Measurements from ENCODE around the gene PPP1R8. TPM values are rescaled to one million over a fixed set of nuclear protein-coding genes. Genes with fewer than 3 reads are reported as not detected.
A peak's percentile ranks its signal among the peaks of the same experiment; 100 is the strongest.

Gene PPP1R8
- total RNA-seq, 3 donors from 2014 or later (not counting 1 experiment from before 2014, with no cell fraction given) = 25.6 to 36.4 (median 28.0) TPM

- peaks cover 69% of the 10 kb centered on the region for H3K36me3 ChIP-seq (ENCODE audit: control insufficient read depth, insufficient read depth, low read length)
- H3K9me3 ChIP-seq (ENCODE audit: control insufficient read depth, insufficient read depth, low read length) = no peaks in the 10 kb centered on the region
- peaks cover 85% of the 10 kb centered on the region for H3K4me1 ChIP-seq (ENCODE audit: control insufficient read depth, insufficient read depth, low read length)
- H3K4me1 Mint-ChIP-seq = peaks cover 53 to 64% of the 10 kb centered on the region in 2 donors
- no peaks in the 10 kb centered on the region for H3K9me3 Mint-ChIP-seq
- intact Hi-C loops (cut with micrococcal nuclease) = no loop called here
- 55% methylated on average over 24 of the region's 24 CpGs for WGBS (ENCODE audit: insufficient coverage)
- peak overlapping the region; percentile 80 for H3K4me3 Mint-ChIP-seq
- H3K27ac ChIP-seq (ENCODE audit: low read length) = peak overlapping the region; percentile 85
- no peak overlapping the region for H3K4me3 ChIP-seq (ENCODE audit: low read length)
- no peaks in the 10 kb centered on the region for H3K27me3 Mint-ChIP-seq (ENCODE audit: low read depth in 2 of 2)
- H3K27me3 ChIP-seq (ENCODE audit: control insufficient read depth, insufficient read depth, low read length) = no peaks in the 10 kb centered on the region
- DNase-seq = peak; percentile 33 to 57
- peaks cover 15% of the 10 kb centered on the region for H3K36me3 Mint-ChIP-seq
- TF ChIP-seq, protein P1, sequence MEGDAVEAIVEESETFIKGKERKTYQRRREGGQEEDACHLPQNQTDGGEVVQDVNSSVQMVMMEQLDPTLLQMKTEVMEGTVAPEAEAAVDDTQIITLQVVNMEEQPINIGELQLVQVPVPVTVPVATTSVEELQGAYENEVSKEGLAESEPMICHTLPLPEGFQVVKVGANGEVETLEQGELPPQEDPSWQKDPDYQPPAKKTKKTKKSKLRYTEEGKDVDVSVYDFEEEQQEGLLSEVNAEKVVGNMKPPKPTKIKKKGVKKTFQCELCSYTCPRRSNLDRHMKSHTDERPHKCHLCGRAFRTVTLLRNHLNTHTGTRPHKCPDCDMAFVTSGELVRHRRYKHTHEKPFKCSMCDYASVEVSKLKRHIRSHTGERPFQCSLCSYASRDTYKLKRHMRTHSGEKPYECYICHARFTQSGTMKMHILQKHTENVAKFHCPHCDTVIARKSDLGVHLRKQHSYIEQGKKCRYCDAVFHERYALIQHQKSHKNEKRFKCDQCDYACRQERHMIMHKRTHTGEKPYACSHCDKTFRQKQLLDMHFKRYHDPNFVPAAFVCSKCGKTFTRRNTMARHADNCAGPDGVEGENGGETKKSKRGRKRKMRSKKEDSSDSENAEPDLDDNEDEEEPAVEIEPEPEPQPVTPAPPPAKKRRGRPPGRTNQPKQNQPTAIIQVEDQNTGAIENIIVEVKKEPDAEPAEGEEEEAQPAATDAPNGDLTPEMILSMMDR (IDR thresholded peaks at IDR 0.05) = no peak
- peak; percentile 72 to 90 (median 85) for ATAC-seq
- H3K27ac Mint-ChIP-seq = peak overlapping the region; percentile 96 to 99
Observed at GRCh38 chr1:27884006-27884954, 53.7 kb downstream of the PPP1R8 start.

DNA sequence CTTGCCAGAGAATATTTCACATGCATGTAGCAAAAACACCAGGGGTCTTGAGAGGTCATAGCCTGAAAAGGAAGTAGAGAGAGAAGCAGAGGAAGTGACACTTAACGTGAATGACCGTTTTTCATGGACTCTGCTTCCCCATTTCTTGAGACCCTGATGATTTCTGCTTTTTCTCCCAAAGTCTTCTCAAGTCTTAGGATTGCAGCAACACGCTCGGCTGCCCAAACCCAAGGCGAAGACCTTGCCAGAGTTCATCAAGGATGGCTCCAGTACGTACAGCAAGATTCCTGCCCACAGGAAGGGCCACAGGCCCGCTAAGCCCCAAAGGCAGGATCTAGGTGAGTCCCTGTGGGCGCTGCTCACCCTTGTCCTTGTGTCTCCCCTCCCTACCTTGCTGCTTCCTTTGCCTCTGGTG, 54.5 kb downstream of the PPP1R8 start:
- 60% methylated on average over 8 of the region's 8 CpGs for WGBS (ENCODE audit: insufficient coverage)
- Mint-ChIP-seq H3K27me3 (ENCODE audit: low read depth in 2 of 2) (no peaks in the 10 kb centered on the region), H3K27ac (peak overlapping the region; percentile 96 to 99), H3K4me3 (peak overlapping the region; percentile 80), H3K9me3 (no peaks in the 10 kb centered on the region), H3K4me1 (peaks cover 51 to 58% of the 10 kb centered on the region in 2 donors), H3K36me3 (peaks cover 15% of the 10 kb centered on the region)
- Histone ChIP-seq H3K9me3 (ENCODE audit: control insufficient read depth, insufficient read depth, low read length) (no peaks in the 10 kb centered on the region), H3K4me1 (ENCODE audit: control insufficient read depth, insufficient read depth, low read length) (peaks cover 85% of the 10 kb centered on the region), H3K36me3 (ENCODE audit: control insufficient read depth, insufficient read depth, low read length) (peaks cover 65% of the 10 kb centered on the region), H3K27ac (ENCODE audit: low read length) (peak overlapping the region; percentile 85), H3K4me3 (ENCODE audit: low read length) (no peak overlapping the region), H3K27me3 (ENCODE audit: control insufficient read depth, insufficient read depth, low read length) (no peaks in the 10 kb centered on the region)
- TF ChIP-seq, protein P1 (IDR thresholded peaks at IDR 0.05) = no peak
- intact Hi-C loops (cut with micrococcal nuclease) = loop anchor here (1.0 kb wide), 1 partner anchor 10 kb away; no protein-coding TSS in a partner anchor
- ATAC-seq = no peak
- no peak for DNase-seq

DNA sequence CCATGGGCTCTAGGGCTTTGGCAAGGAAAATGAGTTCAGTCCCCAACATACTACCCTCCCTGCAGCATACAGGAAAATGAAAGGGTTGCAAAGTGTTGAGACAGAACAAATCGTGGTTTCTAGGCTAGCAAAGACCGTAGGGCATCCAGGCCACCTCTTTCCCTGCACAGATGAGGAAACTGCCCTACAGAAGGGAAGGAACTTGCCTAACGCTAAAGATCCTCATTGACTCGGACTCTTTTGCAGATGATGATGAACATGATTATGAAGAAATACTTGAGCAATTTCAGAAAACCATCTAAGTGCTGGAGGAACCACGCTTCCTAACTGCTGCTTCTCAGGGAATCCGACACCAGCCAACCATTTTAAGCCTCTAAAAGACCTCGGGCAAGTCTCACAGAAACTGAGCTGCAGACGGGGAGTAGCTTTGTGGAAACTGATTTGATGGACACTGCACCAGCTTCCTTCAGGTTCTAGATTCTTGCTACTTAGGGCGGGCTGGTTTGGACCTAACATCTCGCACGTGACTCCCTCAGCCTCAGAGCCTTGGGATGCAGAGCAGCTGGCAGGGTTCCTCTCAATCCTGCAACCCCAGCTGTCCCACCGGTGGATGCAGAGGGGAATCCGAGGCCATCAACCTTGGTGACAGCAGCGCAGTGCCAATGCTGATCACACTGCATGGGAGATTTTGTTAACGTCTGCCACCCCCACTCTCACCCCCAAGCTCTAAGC, 55.2 kb downstream of the PPP1R8 start:
- H3K36me3 ChIP-seq (ENCODE audit: control insufficient read depth, insufficient read depth, low read length) = peaks cover 63% of the 10 kb centered on the region
- intact Hi-C loops (cut with micrococcal nuclease) = loop anchor here (1.0 kb wide), 1 partner anchor 10 kb away; no protein-coding TSS in a partner anchor
- H3K4me1 Mint-ChIP-seq = peaks cover 57 to 64% of the 10 kb centered on the region in 2 donors

More for the DNA sequence above, 55.2 kb downstream of the PPP1R8 start:
- peak overlapping the region; percentile 96 to 99 for H3K27ac Mint-ChIP-seq
- peak overlapping the region; percentile 86 for H3K4me3 Mint-ChIP-seq
- TF ChIP-seq, protein P1 (IDR thresholded peaks at IDR 0.05) = no peak
- Histone ChIP-seq H3K27me3 (ENCODE audit: control insufficient read depth, insufficient read depth, low read length) (no peaks in the 10 kb centered on the region), H3K27ac (ENCODE audit: low read length) (peak overlapping the region; percentile 85), H3K4me3 (ENCODE audit: low read length) (no peak overlapping the region), H3K4me1 (ENCODE audit: control insufficient read depth, insufficient read depth, low read length) (peaks cover 91% of the 10 kb centered on the region), H3K9me3 (ENCODE audit: control insufficient read depth, insufficient read depth, low read length) (no peaks in the 10 kb centered on the region)
- peaks cover 15% of the 10 kb centered on the region for H3K36me3 Mint-ChIP-seq
- DNase-seq (no peak), ATAC-seq (no peak)
- H3K9me3 Mint-ChIP-seq = no peaks in the 10 kb centered on the region
- 61% methylated on average over 15 of the region's 15 CpGs for WGBS (ENCODE audit: insufficient coverage)
- H3K27me3 Mint-ChIP-seq (ENCODE audit: low read depth in 2 of 2) = no peaks in the 10 kb centered on the region
